ENCODE results near the gene RYR3. TPM values are rescaled to one million over a fixed set of nuclear protein-coding genes. Genes with fewer than 3 reads are reported as not detected.

RYR3 gene
- total RNA-seq, 2 experiments from 2014 or later = 0.06 to 0.32 TPM

- no TSS peak for BruUV-seq (replicated peaks)
- POLR2A ChIA-PET = interaction anchor here (0.6 kb wide), 1 partner anchor 913 kb away, joined by 3 read pairs; no protein-coding TSS in a partner anchor
- intact Hi-C loops (cut with micrococcal nuclease; ENCODE audit: unreplicated experiment) = no loop called here
Observed at GRCh38 chr15:33370623-33371020, 59.9 kb downstream of the RYR3 start.

DNA sequence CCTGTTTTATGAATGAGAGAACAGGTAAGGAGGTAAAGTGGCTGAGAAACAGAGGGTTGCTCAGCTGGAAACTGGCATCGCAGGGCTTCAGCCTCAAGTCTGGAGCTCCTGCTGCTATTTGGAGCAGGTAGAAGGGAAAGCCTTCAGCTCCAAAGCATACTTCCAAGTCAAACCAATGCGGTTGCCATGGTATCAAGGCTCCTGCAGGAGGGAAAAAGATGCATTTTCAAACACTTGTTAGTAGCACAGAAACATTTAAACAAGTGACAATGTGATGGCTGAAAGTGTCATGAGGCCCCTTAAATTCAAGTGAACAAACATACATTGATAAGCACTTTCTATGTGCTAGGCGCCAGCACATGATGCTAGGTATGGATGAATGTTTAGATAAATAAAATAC is 60.4 kb downstream of the RYR3 start:
- Histone ChIP-seq H3K36me3 (ENCODE audit: insufficient read depth, low read length) (no peaks in the 10 kb centered on the region), H3K4me2 (ENCODE audit: low read length) (no peak overlapping the region), H3K4me1 (ENCODE audit: insufficient read depth, low read length, poor library complexity, severe bottlenecking) (no peaks in the 10 kb centered on the region), H3K9me2 (ENCODE audit: insufficient read depth, low read length) (no peaks in the 10 kb centered on the region; the same call in 1 of the 2 replicates), H4K20me1 (ENCODE audit: insufficient read depth, low read length) (no peaks in the 10 kb centered on the region), H3K4me3 (ENCODE audit: low read depth, low read length, poor library complexity, severe bottlenecking) (no peak overlapping the region), H2AFZ (ENCODE audit: low read length) (no peak overlapping the region), H3K9me3 (ENCODE audit: low read length) (no peaks in the 10 kb centered on the region), H3K79me2 (ENCODE audit: insufficient read depth, low read depth, low read length) (no peaks in the 10 kb centered on the region), H3K27ac (ENCODE audit: low read depth, low read length, poor library complexity, severe bottlenecking) (no peak overlapping the region)
- DNase-seq (ENCODE audit: low spot score) = no peak
- ChIA-PET POLR2A (no interaction called here), CTCF (ENCODE audit: unreplicated experiment) (no interaction called here)
- BruUV-seq (replicated peaks) = no TSS peak
- intact Hi-C loops (cut with micrococcal nuclease; ENCODE audit: unreplicated experiment) = no loop called here
- TF ChIP-seq EZH2phosphoT487 (IDR thresholded peaks at IDR 0.05; ENCODE audit: borderline replicate concordance, low read depth, low read length) = no peak
- TF ChIP-seq, protein P1, sequence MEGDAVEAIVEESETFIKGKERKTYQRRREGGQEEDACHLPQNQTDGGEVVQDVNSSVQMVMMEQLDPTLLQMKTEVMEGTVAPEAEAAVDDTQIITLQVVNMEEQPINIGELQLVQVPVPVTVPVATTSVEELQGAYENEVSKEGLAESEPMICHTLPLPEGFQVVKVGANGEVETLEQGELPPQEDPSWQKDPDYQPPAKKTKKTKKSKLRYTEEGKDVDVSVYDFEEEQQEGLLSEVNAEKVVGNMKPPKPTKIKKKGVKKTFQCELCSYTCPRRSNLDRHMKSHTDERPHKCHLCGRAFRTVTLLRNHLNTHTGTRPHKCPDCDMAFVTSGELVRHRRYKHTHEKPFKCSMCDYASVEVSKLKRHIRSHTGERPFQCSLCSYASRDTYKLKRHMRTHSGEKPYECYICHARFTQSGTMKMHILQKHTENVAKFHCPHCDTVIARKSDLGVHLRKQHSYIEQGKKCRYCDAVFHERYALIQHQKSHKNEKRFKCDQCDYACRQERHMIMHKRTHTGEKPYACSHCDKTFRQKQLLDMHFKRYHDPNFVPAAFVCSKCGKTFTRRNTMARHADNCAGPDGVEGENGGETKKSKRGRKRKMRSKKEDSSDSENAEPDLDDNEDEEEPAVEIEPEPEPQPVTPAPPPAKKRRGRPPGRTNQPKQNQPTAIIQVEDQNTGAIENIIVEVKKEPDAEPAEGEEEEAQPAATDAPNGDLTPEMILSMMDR (conservative IDR thresholded peaks at IDR 0.05; ENCODE audit: low read length) = no peak

More at GRCh38 chr15:33370623-33371020, 59.9 kb downstream of the RYR3 start:
- H3K36me3 ChIP-seq (ENCODE audit: insufficient read depth, low read length) = no peaks in the 10 kb centered on the region
- no peaks in the 10 kb centered on the region for H3K79me2 ChIP-seq (ENCODE audit: insufficient read depth, low read depth, low read length)
- H2AFZ ChIP-seq (ENCODE audit: low read length) = no peak overlapping the region
- no peaks in the 10 kb centered on the region for H4K20me1 ChIP-seq (ENCODE audit: insufficient read depth, low read length)
- H3K27ac ChIP-seq (ENCODE audit: low read depth, low read length, poor library complexity, severe bottlenecking) = no peak overlapping the region
- no peaks in the 10 kb centered on the region for H3K4me1 ChIP-seq (ENCODE audit: insufficient read depth, low read length, poor library complexity, severe bottlenecking)
- no peaks in the 10 kb centered on the region; the same call in 1 of the 2 replicates for H3K9me2 ChIP-seq (ENCODE audit: insufficient read depth, low read length)
- H3K4me2 ChIP-seq (ENCODE audit: low read length) = no peak overlapping the region
- no peaks in the 10 kb centered on the region for H3K9me3 ChIP-seq (ENCODE audit: low read length)
- no peak overlapping the region for H3K4me3 ChIP-seq (ENCODE audit: low read depth, low read length, poor library complexity, severe bottlenecking)
- no peak for TF ChIP-seq EZH2phosphoT487 (IDR thresholded peaks at IDR 0.05; ENCODE audit: borderline replicate concordance, low read depth, low read length)
- TF ChIP-seq, protein P1 (conservative IDR thresholded peaks at IDR 0.05; ENCODE audit: low read length) = no peak
- no peak for DNase-seq (ENCODE audit: low spot score)
- CTCF ChIA-PET (ENCODE audit: unreplicated experiment) = no interaction called here

DNA sequence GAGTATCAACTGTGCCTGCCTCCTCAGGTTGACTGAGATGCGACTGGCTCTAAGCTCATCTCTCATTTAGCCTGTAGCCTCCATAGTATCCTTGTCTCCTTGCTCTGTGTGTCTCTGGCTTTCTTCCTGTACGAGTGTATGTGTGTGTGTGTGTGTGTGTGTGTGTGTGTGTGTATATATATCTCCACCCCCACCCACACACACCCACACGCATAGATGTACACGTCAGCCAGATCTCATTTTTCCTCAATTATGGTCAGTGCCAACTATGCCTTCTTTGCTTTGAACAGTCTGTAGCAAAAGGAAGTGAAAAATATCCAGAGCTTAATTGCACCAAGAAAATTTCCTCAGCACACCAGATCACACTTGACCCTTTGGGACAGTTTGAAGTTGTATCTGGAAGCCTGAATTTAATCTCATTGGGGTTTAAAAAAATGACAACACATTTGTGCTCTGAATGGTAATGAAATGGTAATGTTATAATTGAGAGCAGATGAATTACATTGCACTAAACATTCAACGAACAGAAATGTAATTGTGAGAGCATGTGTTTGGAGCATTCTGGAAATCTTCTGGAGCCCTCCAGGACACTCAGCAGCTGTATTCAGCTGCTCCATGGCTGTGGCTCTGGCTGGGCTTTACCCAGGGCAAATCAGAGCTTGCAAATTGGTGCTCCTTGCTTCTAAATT is 63.6 kb downstream of the RYR3 start:
- H3K4me3 ChIP-seq (ENCODE audit: low read depth, low read length, poor library complexity, severe bottlenecking) = no peak overlapping the region
- H3K4me1 ChIP-seq (ENCODE audit: insufficient read depth, low read length, poor library complexity, severe bottlenecking) = no peaks in the 10 kb centered on the region
- no peaks in the 10 kb centered on the region for H3K79me2 ChIP-seq (ENCODE audit: insufficient read depth, low read depth, low read length)
- no peaks in the 10 kb centered on the region for H3K36me3 ChIP-seq (ENCODE audit: insufficient read depth, low read length)
- no peak overlapping the region for H3K27ac ChIP-seq (ENCODE audit: low read depth, low read length, poor library complexity, severe bottlenecking)
- CTCF ChIA-PET (ENCODE audit: unreplicated experiment) = no interaction called here
- no peak overlapping the region for H3K4me2 ChIP-seq (ENCODE audit: low read length)
- POLR2A ChIA-PET = interaction anchor here (0.5 to 1.5 kb wide), 4 partner anchors 9 to 223 kb away, joined by 3 read pairs; no protein-coding TSS in a partner anchor
- DNase-seq (ENCODE audit: low spot score) = no peak
- no peak overlapping the region for H2AFZ ChIP-seq (ENCODE audit: low read length)
- no peaks in the 10 kb centered on the region; the same call in 1 of the 2 replicates for H3K9me2 ChIP-seq (ENCODE audit: insufficient read depth, low read length)
- TF ChIP-seq EZH2phosphoT487 (IDR thresholded peaks at IDR 0.05; ENCODE audit: borderline replicate concordance, low read depth, low read length) = no peak
- TF ChIP-seq, protein P1 (conservative IDR thresholded peaks at IDR 0.05; ENCODE audit: low read length) = no peak
- no peaks in the 10 kb centered on the region for H3K9me3 ChIP-seq (ENCODE audit: low read length)
- BruUV-seq (replicated peaks) = no TSS peak
- intact Hi-C loops (cut with micrococcal nuclease; ENCODE audit: unreplicated experiment) = no loop called here
- no peaks in the 10 kb centered on the region for H4K20me1 ChIP-seq (ENCODE audit: insufficient read depth, low read length)

All from OCI-LY7 (cell line).